ENCODE measurements around the gene PHEX. TPM values are rescaled to one million over a fixed set of nuclear protein-coding genes. Genes with fewer than 3 reads are reported as not detected.

PHEX gene
- total RNA-seq, 1 donor from 2014 or later: 1.1 TPM

GRCh38 chrX:22194660-22194945 lies 162.5 kb downstream of the PHEX start:
- no peak for TF ChIP-seq CTCF (IDR thresholded peaks at IDR 0.05)
- Mint-ChIP-seq H3K27ac (ENCODE audit: unreplicated experiment) (no peak overlapping the region), H3K4me3 (ENCODE audit: unreplicated experiment) (no peak overlapping the region), H3K27me3 (ENCODE audit: low read depth) (no peaks in the 10 kb centered on the region), H3K36me3 (ENCODE audit: low read depth) (peaks cover 2% of the 10 kb centered on the region), H3K9me3 (ENCODE audit: low read depth) (peaks cover 12% of the 10 kb centered on the region), H3K4me1 (ENCODE audit: low read depth) (peaks cover 10% of the 10 kb centered on the region)
- DNase-seq (ENCODE audit: low spot score): no peak

DNA sequence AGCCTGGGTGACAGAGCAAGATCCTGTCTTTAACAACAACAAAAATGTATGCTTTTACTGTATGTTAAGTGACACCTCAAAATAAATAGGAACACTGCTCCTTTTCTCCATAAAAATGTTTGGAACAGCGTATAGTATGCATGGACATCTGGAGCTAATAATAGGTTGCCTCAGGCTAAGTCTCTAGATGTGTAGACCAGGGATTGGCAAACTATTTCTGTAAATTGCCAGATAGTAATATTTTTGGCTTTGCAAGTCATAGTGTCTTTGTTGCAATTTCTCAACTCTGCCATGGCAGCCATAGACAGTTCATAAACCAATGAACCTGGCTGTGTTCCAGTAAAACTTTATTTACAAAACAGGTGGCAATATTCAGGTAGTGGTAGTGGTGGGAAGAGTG lies 164.0 kb downstream of the PHEX start:
- Mint-ChIP-seq H3K36me3 (ENCODE audit: low read depth) (peaks cover 2% of the 10 kb centered on the region), H3K9me3 (ENCODE audit: low read depth) (peaks cover 12% of the 10 kb centered on the region), H3K4me1 (ENCODE audit: low read depth) (peaks cover 10% of the 10 kb centered on the region), H3K4me3 (ENCODE audit: unreplicated experiment) (no peak overlapping the region), H3K27ac (ENCODE audit: unreplicated experiment) (no peak overlapping the region), H3K27me3 (ENCODE audit: low read depth) (no peaks in the 10 kb centered on the region)
- DNase-seq (ENCODE audit: low spot score): no peak
- TF ChIP-seq CTCF (IDR thresholded peaks at IDR 0.05): no peak

DNA sequence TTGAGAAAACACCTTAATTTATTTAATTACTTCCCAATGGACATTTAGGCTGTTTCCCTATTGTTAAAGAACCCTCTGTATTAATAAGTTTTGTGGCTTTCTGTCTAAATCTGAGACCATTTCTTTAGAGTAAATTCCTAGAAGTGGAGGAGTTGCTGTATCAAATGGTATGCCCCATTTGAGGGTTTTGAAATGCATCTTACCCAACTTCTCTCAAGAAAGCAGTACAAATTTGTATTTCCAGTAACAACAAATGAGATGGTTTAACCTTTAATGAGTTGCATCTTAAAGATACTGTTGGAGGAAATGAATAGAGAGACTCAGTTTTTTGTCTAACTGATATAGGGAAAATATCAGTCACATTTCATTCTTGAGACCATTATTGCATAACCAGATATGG lies 170.1 kb downstream of the PHEX start:
- H3K27ac Mint-ChIP-seq (ENCODE audit: unreplicated experiment): no peak overlapping the region
- H3K4me1 Mint-ChIP-seq (ENCODE audit: low read depth): no peaks in the 10 kb centered on the region

DNA sequence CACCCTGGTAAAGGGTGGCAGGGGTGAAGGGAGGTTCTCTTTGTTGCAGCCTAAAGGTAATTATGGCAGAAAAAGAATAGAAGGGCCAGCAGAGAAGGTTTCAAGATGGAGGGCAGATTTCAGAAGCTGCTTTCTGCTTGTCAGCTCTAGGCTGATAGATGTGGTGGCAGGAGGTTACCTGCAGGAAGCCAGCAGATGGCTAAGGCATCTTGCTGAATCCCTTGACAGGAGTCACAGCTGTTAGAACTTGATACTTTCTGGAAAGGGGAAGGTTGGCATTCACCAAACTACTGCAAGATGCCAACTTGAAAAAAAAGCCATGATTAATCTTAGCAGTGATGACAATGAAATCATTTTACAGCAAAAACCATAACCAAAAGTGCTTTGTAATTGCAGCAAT lies 171.1 kb downstream of the PHEX start:
- Mint-ChIP-seq H3K27me3 (ENCODE audit: low read depth) (no peaks in the 10 kb centered on the region), H3K9me3 (ENCODE audit: low read depth) (peaks cover 6% of the 10 kb centered on the region), H3K36me3 (ENCODE audit: low read depth) (no peaks in the 10 kb centered on the region), H3K27ac (ENCODE audit: unreplicated experiment) (no peak overlapping the region), H3K4me3 (ENCODE audit: unreplicated experiment) (no peak overlapping the region), H3K4me1 (ENCODE audit: low read depth) (no peaks in the 10 kb centered on the region)
- no peak for TF ChIP-seq CTCF (IDR thresholded peaks at IDR 0.05)
- no peak for DNase-seq (ENCODE audit: low spot score)

More for the DNA sequence above, 170.1 kb downstream of the PHEX start:
- H3K9me3 Mint-ChIP-seq (ENCODE audit: low read depth): peaks cover 6% of the 10 kb centered on the region
- TF ChIP-seq CTCF (IDR thresholded peaks at IDR 0.05): no peak
- H3K27me3 Mint-ChIP-seq (ENCODE audit: low read depth): no peaks in the 10 kb centered on the region
- no peak overlapping the region for H3K4me3 Mint-ChIP-seq (ENCODE audit: unreplicated experiment)
- no peak for DNase-seq (ENCODE audit: low spot score)
- H3K36me3 Mint-ChIP-seq (ENCODE audit: low read depth): no peaks in the 10 kb centered on the region

- no peak for DNase-seq (ENCODE audit: low spot score)
- Mint-ChIP-seq H3K27me3 (ENCODE audit: low read depth) (no peaks in the 10 kb centered on the region), H3K27ac (ENCODE audit: unreplicated experiment) (no peak overlapping the region), H3K9me3 (ENCODE audit: low read depth) (no peaks in the 10 kb centered on the region), H3K4me3 (ENCODE audit: unreplicated experiment) (no peak overlapping the region), H3K36me3 (ENCODE audit: low read depth) (no peaks in the 10 kb centered on the region), H3K4me1 (ENCODE audit: low read depth) (no peaks in the 10 kb centered on the region)
- no peak for TF ChIP-seq CTCF (IDR thresholded peaks at IDR 0.05)
Measured at GRCh38 chrX:22206781-22207180, 174.7 kb downstream of the PHEX start.

Measured in chondrocyte (in vitro differentiated cells).